Activated T-cell treated with anti-CD3 and anti-CD28 coated beads for 4 hours (primary cell): ENCODE results near the gene MOV10.
A peak's percentile ranks its signal among the peaks of the same experiment; 100 is the strongest.
"Not testable (repeated sequence)": the region's sequence is repeated elsewhere in the genome, so short reads cannot be mapped to it uniquely, and the experiment has no call there.

Experiments
- DNase-seq: peaks from one replicate; pipeline ENCODE4 v3.0.0-alpha.2; 2020

Gene MOV10

DNA sequence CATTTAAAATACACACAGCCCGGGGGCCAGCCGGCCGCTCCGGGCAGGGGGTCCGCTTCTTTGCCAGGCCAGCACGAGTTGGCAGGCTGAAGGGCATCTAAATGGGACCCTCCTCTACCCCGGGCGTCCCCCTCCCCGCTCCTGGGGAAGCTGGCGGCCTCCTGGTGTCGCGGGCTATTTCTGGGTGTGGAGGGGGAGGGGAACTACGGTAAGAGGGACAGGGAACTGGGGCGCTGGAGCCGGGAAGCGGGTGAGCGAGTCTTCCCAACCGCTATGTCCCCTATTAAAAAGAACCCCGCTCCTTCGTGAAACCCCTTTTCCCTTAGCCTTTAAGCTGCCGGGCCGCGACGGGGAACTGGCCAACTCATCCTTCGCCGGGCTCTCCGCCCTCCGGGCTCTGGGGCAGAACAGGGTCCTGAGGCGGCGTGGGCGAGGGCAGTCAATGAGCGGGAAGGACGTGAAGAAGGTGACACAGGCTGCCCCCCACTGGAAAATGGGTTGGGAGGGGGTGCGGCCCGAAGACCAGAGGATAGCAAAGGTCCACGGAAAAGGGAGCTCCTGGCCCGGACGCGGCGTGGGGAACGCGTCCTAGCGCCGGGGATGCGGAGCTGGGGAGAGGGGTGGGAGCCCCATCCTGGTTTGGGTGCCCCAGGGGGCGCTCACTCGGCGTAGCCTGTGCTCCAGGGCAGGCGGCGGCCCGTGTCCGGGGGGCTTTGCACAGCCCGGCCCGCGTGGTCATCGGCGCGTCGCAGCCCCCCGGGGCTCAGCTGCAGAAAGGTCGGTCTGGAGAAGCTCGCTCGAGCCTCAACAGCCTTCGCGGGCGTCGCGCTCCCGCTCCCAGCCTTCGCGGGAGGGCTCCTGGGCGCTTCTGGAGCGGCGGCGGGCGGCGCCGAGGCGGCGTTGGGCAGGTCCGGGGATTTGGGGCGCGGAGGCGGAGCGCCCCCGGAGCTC, 40.1 kb downstream of the MOV10 start:
- DNase-seq = no peak

DNA sequence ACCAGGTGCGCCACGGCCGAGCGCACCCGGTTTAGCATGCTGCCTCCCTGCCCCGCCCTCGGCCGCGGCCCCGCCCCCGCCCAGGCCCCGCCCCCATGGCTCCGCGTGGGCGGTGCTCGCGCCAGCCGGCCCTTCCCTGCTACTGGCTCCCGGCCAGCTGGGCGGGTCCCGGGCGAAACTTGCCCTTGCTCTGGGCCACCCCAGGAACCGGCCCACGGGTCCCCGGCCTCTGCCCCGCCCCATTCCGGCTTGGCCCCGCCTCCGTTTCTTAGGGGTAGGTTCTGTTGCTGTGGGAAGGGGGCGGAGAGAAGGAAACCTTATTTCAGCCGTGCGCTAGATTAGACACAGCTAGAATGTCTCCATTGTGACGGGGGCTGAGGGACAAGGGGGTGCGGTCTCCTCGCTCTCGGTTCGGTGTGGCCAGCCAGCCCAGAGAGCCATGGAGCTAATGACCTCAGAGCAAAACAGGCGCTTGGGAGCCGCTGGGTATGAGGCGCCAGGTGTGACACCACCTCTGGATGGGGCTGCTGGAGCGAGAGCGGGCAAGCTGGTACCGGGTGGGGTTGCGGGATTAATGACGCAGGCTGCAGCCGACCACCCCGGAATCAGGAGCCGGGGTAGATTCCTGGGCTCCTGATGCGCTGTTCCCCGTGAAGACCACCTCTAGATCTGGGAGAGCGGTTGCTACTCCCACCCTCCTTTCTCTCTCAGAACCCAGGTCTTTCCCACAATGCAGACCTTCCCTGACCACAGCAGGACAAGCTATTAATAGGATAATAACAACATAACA, 41.0 kb downstream of the MOV10 start, which contains the start of gene PPM1J:
TSS of gene PPM1J (minus strand) at position 69 of the 790 bp plus-strand sequence. CDS start at position 38, 31 bp downstream.
- DNase-seq = peak; percentile 97

DNA sequence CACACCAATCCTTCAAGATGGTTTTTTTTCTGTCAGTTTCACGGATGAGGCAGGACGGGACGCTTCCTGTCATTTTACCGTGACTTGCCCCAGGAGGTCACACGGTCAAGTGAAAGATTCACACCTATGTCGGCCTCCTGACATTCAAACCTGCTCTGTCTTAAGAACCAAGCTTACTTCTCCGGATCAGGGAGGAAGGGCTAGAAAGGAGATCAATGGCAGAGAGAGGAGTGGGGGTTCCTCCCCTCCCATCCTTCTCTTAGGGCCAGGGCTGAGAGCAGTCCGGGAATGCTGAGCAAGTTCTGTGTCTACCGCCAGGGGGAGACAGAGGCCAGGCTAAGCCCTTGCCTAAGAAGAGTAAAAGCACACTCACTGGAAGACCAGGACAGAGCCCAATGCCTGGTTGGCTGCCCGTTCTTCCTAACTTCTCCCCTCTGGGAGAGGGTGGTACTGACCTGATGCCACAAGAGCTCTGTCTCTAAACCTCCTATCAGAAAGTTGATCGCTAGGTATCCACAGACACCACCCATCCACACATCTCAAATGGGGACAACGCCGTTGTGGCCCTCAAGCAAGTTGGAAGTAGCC, 41.8 kb downstream of the MOV10 start:
- DNase-seq = peak; percentile 70

DNA sequence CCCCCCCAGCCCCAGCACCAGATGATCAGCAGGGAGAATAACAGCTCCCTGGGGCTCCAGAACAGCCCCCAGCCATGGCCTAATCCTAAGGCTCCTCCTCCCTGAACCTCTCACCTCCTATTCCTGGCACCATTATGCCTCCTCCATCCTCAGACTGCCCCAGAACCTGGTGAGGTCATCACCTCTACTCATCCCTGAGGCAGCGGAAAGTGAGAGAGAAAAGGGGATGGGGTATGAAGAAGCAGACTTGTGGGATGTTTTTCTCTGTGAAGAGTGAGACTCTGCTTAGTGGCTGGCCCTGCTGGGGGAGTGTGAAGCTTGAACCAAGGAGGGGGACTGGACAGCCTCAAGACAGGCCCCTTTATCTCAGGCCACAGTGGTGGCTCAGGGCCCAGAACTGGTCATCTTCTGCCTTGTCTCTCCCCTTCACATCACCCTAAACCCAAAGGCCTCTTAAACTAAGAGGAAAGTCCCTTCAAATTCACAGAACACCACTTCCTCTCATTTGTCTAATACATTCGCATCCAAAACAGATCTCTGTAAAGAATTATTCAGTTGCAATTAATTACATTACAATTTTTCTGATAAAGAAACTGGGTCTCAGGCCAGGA, 42.9 kb downstream of the MOV10 start:
- no peak for DNase-seq

- DNase-seq = peak; percentile 66
These were observed 44.4 kb downstream of the MOV10 start for GRCh38 chr1:112718691-112719418.

- no peak for DNase-seq
These were observed 45.2 kb downstream of the MOV10 start for GRCh38 chr1:112719706-112720105.

GRCh38 chr1:112720800-112721199, 46.3 kb downstream of the MOV10 start:
- no peak for DNase-seq

GRCh38 chr1:112721294-112721693, 46.8 kb downstream of the MOV10 start:
- DNase-seq = not testable (repeated sequence)

DNA sequence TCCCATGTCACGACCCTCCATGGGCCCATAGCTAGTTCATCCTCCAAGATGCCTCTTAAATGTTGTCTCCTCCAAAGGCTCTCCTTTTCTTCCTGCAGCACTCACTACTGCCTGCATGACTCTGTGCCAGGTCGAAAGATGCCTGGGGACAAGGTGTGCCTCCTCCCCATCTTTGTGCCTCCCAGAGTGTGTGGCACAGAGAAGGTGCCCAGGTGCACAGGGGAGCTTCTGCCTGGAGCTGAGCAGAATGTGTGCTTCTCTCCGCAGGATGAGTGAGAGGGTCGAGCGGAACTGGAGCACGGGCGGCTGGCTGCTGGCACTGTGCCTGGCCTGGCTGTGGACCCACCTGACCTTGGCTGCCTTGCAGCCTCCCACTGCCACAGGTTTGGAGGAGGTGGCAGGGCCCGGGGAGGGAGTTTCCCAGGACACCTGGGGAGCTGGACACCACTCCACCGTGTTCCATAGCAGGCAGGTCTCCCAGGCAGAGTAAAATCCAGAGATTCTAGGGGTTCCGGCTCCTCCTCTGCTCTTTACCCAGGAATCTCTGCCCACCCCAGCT, 47.6 kb downstream of the MOV10 start:
- no peak for DNase-seq

- DNase-seq = no peak
These were observed 48.4 kb downstream of the MOV10 start for GRCh38 chr1:112722601-112723510.

- no peak for DNase-seq
These were observed 49.0 kb downstream of the MOV10 start for GRCh38 chr1:112723511-112723839.

DNA sequence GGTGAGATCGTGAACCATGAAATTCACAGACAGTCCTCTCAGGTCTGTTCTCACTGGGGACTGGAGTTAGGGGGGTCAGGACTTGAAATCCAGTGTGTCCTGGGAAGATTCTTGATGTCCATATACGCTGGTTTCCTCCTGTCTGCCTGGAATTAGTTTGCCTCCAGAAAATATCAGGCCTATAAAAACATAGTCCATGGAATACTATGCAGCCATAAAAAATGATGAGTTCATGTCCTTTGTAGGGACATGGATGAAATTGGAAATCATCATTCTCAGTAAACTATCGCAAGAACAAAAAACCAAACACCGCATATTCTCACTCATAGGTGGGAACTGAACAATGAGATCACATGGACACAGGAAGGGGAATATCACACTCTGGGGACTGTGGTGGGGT, 49.8 kb downstream of the MOV10 start:
- not testable (repeated sequence) for DNase-seq

- no peak for DNase-seq
These were observed 53.3 kb downstream of the MOV10 start for GRCh38 chr1:112727716-112728115.

GRCh38 chr1:112728306-112728971, 54.0 kb downstream of the MOV10 start:
- DNase-seq = not testable (repeated sequence)

DNA sequence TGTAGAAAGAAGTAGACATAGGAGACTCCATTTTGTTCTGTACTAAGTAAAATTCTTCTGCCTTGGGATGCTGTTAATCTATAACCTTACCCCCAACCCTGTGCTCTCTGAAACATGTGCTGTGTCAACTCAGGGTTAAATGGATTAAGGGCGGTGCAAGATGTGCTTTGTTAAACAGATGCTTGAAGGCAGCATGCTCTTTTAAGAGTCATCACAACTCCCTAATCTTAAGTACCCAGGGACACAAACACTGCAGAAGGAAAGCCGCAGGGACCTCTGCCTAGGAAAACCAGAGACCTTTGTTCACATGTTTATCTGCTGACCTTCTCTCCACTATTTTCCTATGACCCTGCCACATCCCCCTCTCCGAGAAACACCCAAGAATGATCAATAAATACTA, 54.6 kb downstream of the MOV10 start:
- DNase-seq = not testable (repeated sequence)

DNA sequence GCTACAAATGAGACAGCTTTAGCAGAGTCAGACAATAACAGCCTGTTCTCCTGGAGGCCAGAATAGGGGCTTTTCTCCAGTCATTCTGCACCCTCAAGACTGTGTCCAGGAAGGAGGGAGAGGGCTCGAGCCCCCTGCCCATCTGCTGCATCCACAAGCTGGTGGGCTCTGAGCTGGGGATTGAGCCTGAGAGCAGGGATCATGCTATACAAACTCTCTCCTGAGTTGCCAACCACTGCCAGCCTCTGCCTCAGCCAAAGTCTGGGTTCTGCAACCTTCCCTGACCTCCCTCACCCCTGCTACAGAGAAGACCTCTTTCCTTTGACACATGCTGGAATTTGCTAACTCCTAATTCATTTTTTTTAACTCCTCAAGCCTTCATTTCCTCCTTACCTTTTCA, 55.5 kb downstream of the MOV10 start:
- DNase-seq = no peak

DNA sequence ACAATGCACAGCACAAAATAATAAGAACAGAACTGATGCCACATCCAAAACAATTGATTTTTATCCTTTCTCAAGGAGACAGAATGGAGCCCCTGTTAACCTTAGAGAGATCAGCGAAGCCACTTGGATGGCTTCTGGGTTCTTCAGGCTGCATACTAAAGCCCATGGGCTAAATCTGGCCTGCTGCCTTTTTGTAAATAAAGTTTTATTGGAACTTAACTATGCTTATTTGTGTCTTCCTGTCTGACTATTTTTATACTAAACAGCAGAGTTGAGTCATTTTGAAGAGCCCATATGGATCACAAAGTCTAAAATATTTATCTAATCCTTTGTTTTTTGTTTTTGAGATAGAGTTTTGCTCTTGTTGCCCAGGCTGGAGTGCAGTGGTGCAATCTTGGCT, 57.0 kb downstream of the MOV10 start:
- DNase-seq = no peak

- DNase-seq = no peak
These were observed 61.3 kb downstream of the MOV10 start for GRCh38 chr1:112735752-112736151.

- no peak for DNase-seq
These were observed 63.1 kb downstream of the MOV10 start for GRCh38 chr1:112737573-112737972.
